ENCODE data around the gene CDH4. TPM values are rescaled to one million over a fixed set of nuclear protein-coding genes. Genes with fewer than 3 reads are reported as not detected.

The CDH4 gene
- polyA plus RNA-seq, 1 donor from 2014 or later = not detected

GRCh38 chr20:61628901-61629601 lies 377.0 kb downstream of the CDH4 start:
- Mint-ChIP-seq H3K4me1 (no peaks in the 10 kb centered on the region), H3K27me3 (no peaks in the 10 kb centered on the region), H3K9me3 (peaks cover 2 to 4% (median 2%) of the 10 kb centered on the region in 3 donors), H3K4me3 (no peak overlapping the region), H3K36me3 (no peaks in the 10 kb centered on the region), H3K27ac (no peak overlapping the region)

GRCh38 chr20:61629602-61630390 lies 377.7 kb downstream of the CDH4 start:
- Mint-ChIP-seq H3K4me1 (no peaks in the 10 kb centered on the region), H3K27me3 (no peaks in the 10 kb centered on the region)

DNA sequence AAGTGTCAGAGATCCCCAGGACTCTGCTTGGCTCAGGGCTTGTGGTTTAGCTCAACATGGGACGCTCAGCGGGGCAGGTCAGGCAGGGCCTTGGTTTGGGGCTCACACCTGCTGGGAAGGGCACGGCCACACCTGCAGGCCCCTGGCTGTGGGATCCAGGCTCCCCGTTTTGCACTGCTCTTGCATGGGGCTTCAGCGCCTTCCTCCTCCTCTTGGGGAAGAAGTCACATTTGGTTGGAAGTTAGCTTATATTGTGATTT lies 378.3 kb downstream of the CDH4 start:
- Mint-ChIP-seq H3K36me3 (no peaks in the 10 kb centered on the region), H3K4me3 (no peak overlapping the region), H3K9me3 (peaks cover 2 to 4% (median 2%) of the 10 kb centered on the region in 3 donors), H3K27me3 (no peaks in the 10 kb centered on the region), H3K27ac (no peak overlapping the region), H3K4me1 (no peaks in the 10 kb centered on the region)

More at GRCh38 chr20:61629602-61630390, 377.7 kb downstream of the CDH4 start:
- peaks cover 2 to 4% (median 2%) of the 10 kb centered on the region in 3 donors for H3K9me3 Mint-ChIP-seq
- H3K4me3 Mint-ChIP-seq = no peak overlapping the region
- no peak overlapping the region for H3K27ac Mint-ChIP-seq
- no peaks in the 10 kb centered on the region for H3K36me3 Mint-ChIP-seq

- no peaks in the 10 kb centered on the region for H3K36me3 Mint-ChIP-seq
- no peaks in the 10 kb centered on the region for H3K4me1 Mint-ChIP-seq
- no peaks in the 10 kb centered on the region for H3K27me3 Mint-ChIP-seq
- H3K27ac Mint-ChIP-seq = no peak overlapping the region
- peaks cover 2 to 4% (median 2%) of the 10 kb centered on the region in 3 donors for H3K9me3 Mint-ChIP-seq
- H3K4me3 Mint-ChIP-seq = no peak overlapping the region
Measured at GRCh38 chr20:61630816-61631215, 378.8 kb downstream of the CDH4 start.

DNA sequence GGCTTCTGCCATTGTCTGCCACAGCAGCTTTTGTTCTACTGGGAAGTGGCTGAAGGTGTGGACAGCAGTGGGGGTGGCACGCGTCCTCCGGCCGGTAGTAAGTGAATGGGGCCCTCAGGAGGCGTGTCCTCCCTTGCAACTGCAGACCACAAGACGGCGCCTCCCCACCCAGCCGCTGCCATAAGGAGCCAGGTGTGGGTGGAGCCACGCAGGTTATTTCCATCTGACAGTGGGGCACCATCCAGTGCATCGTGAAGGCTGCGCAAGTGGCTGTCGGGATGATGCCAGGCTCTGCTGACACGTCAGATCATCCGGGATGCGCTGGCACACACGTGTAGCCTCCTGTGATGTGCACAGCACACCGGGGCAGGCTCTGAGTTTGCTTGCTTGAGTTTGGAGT lies 379.7 kb downstream of the CDH4 start:
- Mint-ChIP-seq H3K4me3 (no peak overlapping the region), H3K27ac (no peak overlapping the region), H3K36me3 (no peaks in the 10 kb centered on the region)

DNA sequence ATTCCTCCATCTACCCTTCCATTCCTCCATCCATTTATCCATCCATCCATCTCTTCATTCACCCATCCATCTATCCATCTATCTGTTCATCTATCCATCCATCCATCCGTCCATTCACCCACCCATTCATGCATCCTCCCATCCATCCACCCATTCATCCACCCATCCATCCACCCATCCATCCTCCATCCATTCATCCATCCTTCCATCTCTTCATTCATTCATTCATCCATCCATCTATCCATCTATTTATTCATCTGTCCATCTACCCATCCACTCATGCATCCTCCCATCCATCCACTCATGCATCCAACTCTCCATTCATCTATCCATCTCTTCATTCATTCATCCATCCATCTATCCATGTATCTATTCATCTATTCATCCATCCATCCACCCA lies 380.9 kb downstream of the CDH4 start:
- Mint-ChIP-seq H3K9me3 (peaks cover 2 to 4% (median 2%) of the 10 kb centered on the region in 3 donors), H3K36me3 (no peaks in the 10 kb centered on the region), H3K4me3 (peak overlapping the region in 1 of 4 donors; percentile 25), H3K27me3 (no peaks in the 10 kb centered on the region), H3K27ac (peak overlapping the region in 1 of 3 donors; percentile 18), H3K4me1 (no peaks in the 10 kb centered on the region)

More for the DNA sequence above, 379.7 kb downstream of the CDH4 start:
- Mint-ChIP-seq H3K4me1 (no peaks in the 10 kb centered on the region), H3K9me3 (peaks cover 2 to 4% (median 2%) of the 10 kb centered on the region in 3 donors), H3K27me3 (no peaks in the 10 kb centered on the region)

DNA sequence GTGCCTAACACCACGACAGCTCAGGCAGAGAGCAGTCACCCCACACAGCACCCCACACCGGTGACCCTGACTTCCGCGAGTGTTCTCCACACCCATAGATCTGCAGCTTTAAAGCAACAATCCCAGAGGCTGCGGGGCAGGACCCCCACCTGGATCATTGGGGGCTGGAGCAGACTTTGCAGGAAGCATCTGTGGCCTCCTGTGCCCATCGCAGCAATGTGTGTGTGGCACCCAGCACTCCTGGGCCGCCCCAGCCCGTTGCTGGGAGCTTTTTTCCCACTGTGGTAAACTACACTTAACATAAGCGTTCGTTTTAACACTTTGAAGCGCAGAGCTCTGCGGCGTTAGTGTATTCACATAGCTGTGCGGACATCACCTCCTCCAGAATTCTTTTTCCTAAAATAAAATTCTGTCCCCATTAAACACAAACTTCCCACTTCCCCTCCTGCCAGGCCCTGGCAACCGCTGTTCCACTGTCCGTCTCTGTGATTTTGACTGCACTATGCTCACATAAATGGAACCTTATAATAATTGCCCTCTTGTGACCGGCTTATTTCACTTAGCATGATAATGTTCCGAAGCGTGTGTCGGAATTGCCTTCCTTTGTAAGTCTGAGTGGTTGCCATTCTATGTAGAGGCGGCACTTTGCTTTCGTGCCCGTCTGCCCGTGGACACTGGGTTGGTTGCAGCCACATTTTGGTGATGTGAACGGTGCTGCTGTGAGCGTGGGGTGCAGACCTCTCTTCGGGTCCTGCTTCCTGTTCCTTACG lies 382.5 kb downstream of the CDH4 start:
- no peaks in the 10 kb centered on the region for H3K36me3 Mint-ChIP-seq
- no peak overlapping the region for H3K4me3 Mint-ChIP-seq
- H3K27me3 Mint-ChIP-seq = no peaks in the 10 kb centered on the region
- no peak overlapping the region for H3K27ac Mint-ChIP-seq
- H3K4me1 Mint-ChIP-seq = no peaks in the 10 kb centered on the region
- H3K9me3 Mint-ChIP-seq = peaks cover 2 to 4% (median 2%) of the 10 kb centered on the region in 3 donors

DNA sequence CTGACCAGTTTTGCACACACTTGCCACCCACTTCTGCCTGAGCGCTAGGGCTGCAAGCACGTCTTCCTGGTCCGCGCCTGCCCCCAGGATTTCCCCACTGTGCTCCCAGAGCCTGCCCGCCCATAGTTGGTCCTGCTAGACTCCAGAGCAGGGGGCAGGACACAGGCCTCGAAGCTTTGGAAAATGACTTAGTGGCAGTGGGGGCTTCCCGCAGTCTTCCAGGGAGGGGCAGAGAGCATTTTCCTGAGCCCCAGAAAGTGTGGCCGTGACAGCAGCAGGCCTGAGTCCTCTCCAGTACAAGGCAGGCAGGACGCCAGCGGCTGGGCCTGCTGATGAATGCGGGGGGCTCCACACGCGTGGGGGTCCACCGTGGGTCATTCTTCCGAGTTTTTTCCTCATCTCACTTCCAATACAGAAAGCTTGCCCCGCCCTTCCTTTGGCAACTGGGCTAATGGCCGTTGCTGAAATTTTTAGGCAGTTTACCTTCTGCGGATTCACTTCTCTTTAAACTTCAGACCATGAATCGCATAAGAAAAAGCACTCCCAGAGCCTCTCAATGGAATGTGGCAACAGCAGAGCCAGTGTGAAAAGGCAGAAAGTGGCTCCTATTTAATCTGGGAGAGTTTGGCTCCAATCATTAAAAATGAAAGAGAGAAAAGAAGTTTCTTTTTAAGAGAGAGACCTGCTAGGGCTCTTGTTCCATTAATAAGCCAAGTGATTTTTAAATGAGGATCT lies 383.8 kb downstream of the CDH4 start:
- H3K4me1 Mint-ChIP-seq = no peaks in the 10 kb centered on the region
- peaks cover 0 to 4% (median 2%) of the 10 kb centered on the region in 3 donors for H3K9me3 Mint-ChIP-seq
- H3K36me3 Mint-ChIP-seq = no peaks in the 10 kb centered on the region
- no peak overlapping the region for H3K27ac Mint-ChIP-seq
- no peak overlapping the region for H3K4me3 Mint-ChIP-seq
- no peaks in the 10 kb centered on the region for H3K27me3 Mint-ChIP-seq

DNA sequence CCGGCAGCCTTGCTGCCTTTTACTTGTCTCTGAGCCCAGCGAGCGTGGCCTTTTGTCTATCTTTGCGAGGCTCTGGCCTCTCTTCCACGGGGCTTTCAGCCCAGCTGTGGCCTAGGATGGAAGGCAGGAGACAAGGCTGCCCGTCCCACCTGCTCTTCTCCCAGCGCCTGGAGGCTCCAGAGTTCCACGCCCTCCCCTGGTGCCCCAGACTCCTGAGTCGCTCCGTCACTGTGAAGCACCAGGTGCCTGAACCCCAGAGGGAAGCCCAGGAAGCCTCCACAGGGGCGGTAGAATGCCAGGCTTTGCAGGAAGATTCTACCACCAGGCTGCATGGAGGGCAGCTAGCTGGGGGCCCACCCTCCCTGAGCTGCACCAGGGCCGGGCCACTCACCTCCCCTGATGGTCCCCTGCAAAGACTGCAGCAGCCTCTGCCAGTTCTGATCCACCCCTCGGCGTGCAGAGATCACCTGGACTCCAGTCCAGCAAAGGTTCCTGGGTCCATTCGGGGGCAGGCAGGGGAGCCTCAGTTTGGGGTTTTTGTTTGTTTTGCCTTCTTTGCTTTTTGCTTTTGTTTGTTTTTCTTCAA lies 384.6 kb downstream of the CDH4 start:
- Mint-ChIP-seq H3K36me3 (no peaks in the 10 kb centered on the region), H3K27me3 (no peaks in the 10 kb centered on the region), H3K4me3 (no peak overlapping the region), H3K9me3 (peaks cover 0 to 4% (median 2%) of the 10 kb centered on the region in 3 donors), H3K27ac (no peak overlapping the region), H3K4me1 (no peaks in the 10 kb centered on the region)

- H3K36me3 Mint-ChIP-seq = no peaks in the 10 kb centered on the region
- H3K4me3 Mint-ChIP-seq = no peak overlapping the region
- H3K9me3 Mint-ChIP-seq = peaks cover 0 to 3% (median 0%) of the 10 kb centered on the region in 3 donors
- no peaks in the 10 kb centered on the region for H3K4me1 Mint-ChIP-seq
- peaks cover 2% of the 10 kb centered on the region for H3K27me3 Mint-ChIP-seq
- H3K27ac Mint-ChIP-seq = no peak overlapping the region
Measured at GRCh38 chr20:61638802-61639585, 386.9 kb downstream of the CDH4 start.

- Mint-ChIP-seq H3K36me3 (no peaks in the 10 kb centered on the region), H3K4me1 (no peaks in the 10 kb centered on the region), H3K9me3 (peaks cover 0 to 3% (median 0%) of the 10 kb centered on the region in 3 donors), H3K27me3 (peaks cover 2% of the 10 kb centered on the region), H3K4me3 (no peak overlapping the region), H3K27ac (no peak overlapping the region)
Measured at GRCh38 chr20:61640131-61640870, 388.2 kb downstream of the CDH4 start.

- H3K9me3 Mint-ChIP-seq = peaks cover 0 to 3% (median 0%) of the 10 kb centered on the region in 3 donors
- H3K4me3 Mint-ChIP-seq = no peak overlapping the region
- H3K27me3 Mint-ChIP-seq = peaks cover 2% of the 10 kb centered on the region
- H3K4me1 Mint-ChIP-seq = no peaks in the 10 kb centered on the region
- H3K36me3 Mint-ChIP-seq = no peaks in the 10 kb centered on the region
- no peak overlapping the region for H3K27ac Mint-ChIP-seq
Measured at GRCh38 chr20:61640871-61641245, 388.8 kb downstream of the CDH4 start.

DNA sequence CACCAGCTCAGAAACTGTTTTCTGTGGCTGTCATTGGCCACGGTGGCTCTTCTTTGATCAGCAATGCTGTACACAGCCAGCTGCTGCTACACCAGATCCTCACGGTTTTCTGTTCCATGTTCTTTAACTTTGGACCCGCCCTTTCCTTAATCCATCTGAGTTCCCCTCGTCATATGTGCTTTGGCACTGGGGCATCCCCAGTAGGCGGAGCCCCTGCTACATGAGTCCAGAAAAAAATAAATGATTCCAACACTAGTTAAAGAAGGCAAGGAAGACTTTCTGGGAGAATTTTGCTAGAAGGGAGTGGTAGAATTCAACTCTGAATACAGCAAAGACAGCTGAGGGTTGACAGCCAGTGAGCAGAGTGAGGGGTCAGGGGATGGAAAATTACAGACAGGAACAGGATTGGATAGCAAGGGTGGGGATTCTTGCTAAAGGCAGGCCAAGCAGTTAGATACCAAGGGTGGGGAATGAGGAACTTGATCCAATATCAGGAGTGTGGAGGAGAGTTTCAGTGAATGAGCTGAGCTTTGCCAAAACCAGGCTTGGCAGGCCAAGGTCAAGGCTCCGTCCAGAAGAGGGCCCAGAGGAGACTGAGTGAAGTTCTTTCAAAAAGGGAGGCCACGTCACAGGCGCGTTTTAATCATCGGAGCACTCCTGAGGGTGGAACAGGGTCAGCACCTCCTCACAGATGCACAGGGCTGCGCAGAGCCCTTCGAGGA lies 391.8 kb downstream of the CDH4 start:
- peaks cover 0 to 3% (median under 1%) of the 10 kb centered on the region in 3 donors for H3K9me3 Mint-ChIP-seq
- H3K36me3 Mint-ChIP-seq = no peaks in the 10 kb centered on the region
- H3K27ac Mint-ChIP-seq = no peak overlapping the region
- no peaks in the 10 kb centered on the region for H3K4me1 Mint-ChIP-seq
- H3K27me3 Mint-ChIP-seq = peaks cover 3% of the 10 kb centered on the region
- H3K4me3 Mint-ChIP-seq = no peak overlapping the region
